Panc1 (cell line): ENCODE data around the gene EPC1.

ENCODE experiments used
- POLR2AphosphoS5 ChIP-seq: IDR thresholded peaks from 2 replicates; pipeline ENCODE4 v1.6.1; 2012; ENCODE audit warnings: mild to moderate bottlenecking, low read depth, low read length, moderate library complexity
- SIN3A ChIP-seq: IDR thresholded peaks from 2 replicates; pipeline ENCODE4 v1.6.1; 2012; ENCODE audit warnings: low read depth, mild to moderate bottlenecking, low read length, moderate library complexity, borderline replicate concordance; ENCODE audit not compliant: insufficient read depth
- TCF7L2 ChIP-seq: IDR thresholded peaks from 2 replicates; pipeline ENCODE4 v1.6.1; 2011; ENCODE audit warnings: mild to moderate bottlenecking, low read depth, low read length, inconsistent platforms
- TF ChIP-seq, protein P1 (sequence below): fragments of 450-650 bp; IDR thresholded peaks from 2 replicates; pipeline ENCODE4 v1.5.1; 2017; ENCODE audit warnings: mild to moderate bottlenecking
- TF ChIP-seq, protein P2 (sequence below), 2 experiments: IDR thresholded peaks; 2 replicates each; pipeline ENCODE4 v1.6.1; 2011 to 2012; ENCODE audit warnings: low read depth in 2 of 2, control low read depth in 1 of 2, low read length in 1 of 2, mild to moderate bottlenecking in 1 of 2, moderate library complexity in 1 of 2; ENCODE audit not compliant: insufficient read depth in 1 of 2

DNA sequence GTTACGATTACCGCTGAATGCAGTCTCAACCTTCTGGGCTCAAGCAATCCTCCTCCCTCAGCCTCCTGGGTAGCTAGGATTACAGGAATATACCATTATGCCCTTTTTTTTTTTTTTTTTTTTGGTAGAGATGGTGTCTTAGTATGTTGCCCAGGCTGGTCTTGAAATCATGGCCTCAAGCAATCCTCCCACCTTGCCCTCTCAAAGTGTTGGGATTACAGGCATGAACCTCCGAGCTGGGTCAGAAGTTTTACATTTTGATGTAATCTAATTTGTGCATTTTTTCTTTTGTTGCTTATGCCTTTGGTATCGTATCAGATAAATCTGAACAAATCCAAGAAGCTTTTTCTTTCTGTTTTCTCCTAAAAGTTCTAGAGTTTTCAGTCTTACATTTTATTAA, 87.4 kb downstream of the EPC1 start:
- TF ChIP-seq, protein P1, sequence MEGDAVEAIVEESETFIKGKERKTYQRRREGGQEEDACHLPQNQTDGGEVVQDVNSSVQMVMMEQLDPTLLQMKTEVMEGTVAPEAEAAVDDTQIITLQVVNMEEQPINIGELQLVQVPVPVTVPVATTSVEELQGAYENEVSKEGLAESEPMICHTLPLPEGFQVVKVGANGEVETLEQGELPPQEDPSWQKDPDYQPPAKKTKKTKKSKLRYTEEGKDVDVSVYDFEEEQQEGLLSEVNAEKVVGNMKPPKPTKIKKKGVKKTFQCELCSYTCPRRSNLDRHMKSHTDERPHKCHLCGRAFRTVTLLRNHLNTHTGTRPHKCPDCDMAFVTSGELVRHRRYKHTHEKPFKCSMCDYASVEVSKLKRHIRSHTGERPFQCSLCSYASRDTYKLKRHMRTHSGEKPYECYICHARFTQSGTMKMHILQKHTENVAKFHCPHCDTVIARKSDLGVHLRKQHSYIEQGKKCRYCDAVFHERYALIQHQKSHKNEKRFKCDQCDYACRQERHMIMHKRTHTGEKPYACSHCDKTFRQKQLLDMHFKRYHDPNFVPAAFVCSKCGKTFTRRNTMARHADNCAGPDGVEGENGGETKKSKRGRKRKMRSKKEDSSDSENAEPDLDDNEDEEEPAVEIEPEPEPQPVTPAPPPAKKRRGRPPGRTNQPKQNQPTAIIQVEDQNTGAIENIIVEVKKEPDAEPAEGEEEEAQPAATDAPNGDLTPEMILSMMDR = no peak
- TF ChIP-seq POLR2AphosphoS5 (no peak), SIN3A (no peak), TCF7L2 (no peak)
- TF ChIP-seq, protein P2, sequence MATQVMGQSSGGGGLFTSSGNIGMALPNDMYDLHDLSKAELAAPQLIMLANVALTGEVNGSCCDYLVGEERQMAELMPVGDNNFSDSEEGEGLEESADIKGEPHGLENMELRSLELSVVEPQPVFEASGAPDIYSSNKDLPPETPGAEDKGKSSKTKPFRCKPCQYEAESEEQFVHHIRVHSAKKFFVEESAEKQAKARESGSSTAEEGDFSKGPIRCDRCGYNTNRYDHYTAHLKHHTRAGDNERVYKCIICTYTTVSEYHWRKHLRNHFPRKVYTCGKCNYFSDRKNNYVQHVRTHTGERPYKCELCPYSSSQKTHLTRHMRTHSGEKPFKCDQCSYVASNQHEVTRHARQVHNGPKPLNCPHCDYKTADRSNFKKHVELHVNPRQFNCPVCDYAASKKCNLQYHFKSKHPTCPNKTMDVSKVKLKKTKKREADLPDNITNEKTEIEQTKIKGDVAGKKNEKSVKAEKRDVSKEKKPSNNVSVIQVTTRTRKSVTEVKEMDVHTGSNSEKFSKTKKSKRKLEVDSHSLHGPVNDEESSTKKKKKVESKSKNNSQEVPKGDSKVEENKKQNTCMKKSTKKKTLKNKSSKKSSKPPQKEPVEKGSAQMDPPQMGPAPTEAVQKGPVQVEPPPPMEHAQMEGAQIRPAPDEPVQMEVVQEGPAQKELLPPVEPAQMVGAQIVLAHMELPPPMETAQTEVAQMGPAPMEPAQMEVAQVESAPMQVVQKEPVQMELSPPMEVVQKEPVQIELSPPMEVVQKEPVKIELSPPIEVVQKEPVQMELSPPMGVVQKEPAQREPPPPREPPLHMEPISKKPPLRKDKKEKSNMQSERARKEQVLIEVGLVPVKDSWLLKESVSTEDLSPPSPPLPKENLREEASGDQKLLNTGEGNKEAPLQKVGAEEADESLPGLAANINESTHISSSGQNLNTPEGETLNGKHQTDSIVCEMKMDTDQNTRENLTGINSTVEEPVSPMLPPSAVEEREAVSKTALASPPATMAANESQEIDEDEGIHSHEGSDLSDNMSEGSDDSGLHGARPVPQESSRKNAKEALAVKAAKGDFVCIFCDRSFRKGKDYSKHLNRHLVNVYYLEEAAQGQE (IDR thresholded peaks at IDR 0.05; ENCODE audit: insufficient read depth in 1 of 2, low read depth in 2 of 2, low read length in 1 of 2) = no peak
